GM18873 (cell line): ENCODE measurements around the gene WDR54.
A peak's percentile ranks its signal among the peaks of the same experiment; 100 is the strongest.

Source experiments
- ATAC-seq: cut with Tn5 transposase; IDR thresholded peaks from one replicate; pipeline ENCODE4 v1.9.1; 2021; ENCODE audit warnings: mild to moderate bottlenecking, moderate library complexity, moderate number of reproducible peaks; ENCODE audit not compliant: unreplicated experiment, low FRiP score

Gene WDR54

GRCh38 chr2:74421221-74421870, at the start of gene WDR54, which contains the start of gene C2orf81:
Gene WDR54 (plus strand): TSS chr2:74421730. CDS start chr2:74422154, 424 bp downstream.
Gene C2orf81 (minus strand): TSS chr2:74421619. CDS start chr2:74421560, 59 bp downstream.
- peak; percentile 78 for ATAC-seq

GRCh38 chr2:74372674-74373073, 48.9 kb upstream of the WDR54 start:
- no peak for ATAC-seq

- ATAC-seq, result no peak
Observed at GRCh38 chr2:74373221-74373676, 48.3 kb upstream of the WDR54 start.

GRCh38 chr2:74373985-74374384, 47.5 kb upstream of the WDR54 start:
- ATAC-seq, result no peak

GRCh38 chr2:74374509-74375205, 46.9 kb upstream of the WDR54 start:
- no peak for ATAC-seq

GRCh38 chr2:74375838-74376237, 45.7 kb upstream of the WDR54 start:
- ATAC-seq, result no peak

GRCh38 chr2:74378007-74378406, 43.5 kb upstream of the WDR54 start:
- no peak for ATAC-seq

- ATAC-seq, result no peak
Observed at GRCh38 chr2:74379851-74380789, 41.4 kb upstream of the WDR54 start, which contains the start of gene DCTN1. Gene DCTN1 (minus strand): TSS chr2:74380311. CDS start chr2:74380037, 274 bp downstream.

GRCh38 chr2:74381751-74382150, 39.8 kb upstream of the WDR54 start:
- ATAC-seq, result no peak

GRCh38 chr2:74383254-74383653, 38.3 kb upstream of the WDR54 start:
- no peak for ATAC-seq

GRCh38 chr2:74384051-74384450, 37.5 kb upstream of the WDR54 start:
- ATAC-seq, result no peak

- no peak for ATAC-seq
Observed at GRCh38 chr2:74385396-74385795, 36.1 kb upstream of the WDR54 start.

- no peak for ATAC-seq
Observed at GRCh38 chr2:74387346-74387745, 34.2 kb upstream of the WDR54 start.

GRCh38 chr2:74390606-74391005, 30.9 kb upstream of the WDR54 start:
- ATAC-seq, result no peak

GRCh38 chr2:74391209-74391579, 30.3 kb upstream of the WDR54 start:
- no peak for ATAC-seq

GRCh38 chr2:74391580-74392448, 29.7 kb upstream of the WDR54 start:
- peak; percentile 49 for ATAC-seq

GRCh38 chr2:74392449-74392743, 29.1 kb upstream of the WDR54 start:
- no peak for ATAC-seq

- ATAC-seq, result no peak
Observed at GRCh38 chr2:74393525-74393924, 28.0 kb upstream of the WDR54 start.

- no peak for ATAC-seq
Observed at GRCh38 chr2:74396149-74396548, 25.4 kb upstream of the WDR54 start.

- ATAC-seq, result no peak
Observed at GRCh38 chr2:74399785-74400184, 21.7 kb upstream of the WDR54 start.
